SK-N-MC (cell line): ENCODE measurements around the gene ARPC5.

Experiments used
- EZH2 ChIP-seq: fragments of 200-600 bp; sonication (generic); IDR thresholded peaks from one replicate; pipeline ENCODE4 v1.6.1; 2017; ENCODE audit warnings: antibody characterized with exemption
- POLR2AphosphoS5 ChIP-seq: IDR thresholded peaks from 2 replicates; pipeline ENCODE4 v1.6.1; 2012; ENCODE audit warnings: mild to moderate bottlenecking, low read depth, low read length, borderline replicate concordance

GRCh38 chr1:183600136-183600535 lies 35.4 kb downstream of the ARPC5 start:
- TF ChIP-seq POLR2AphosphoS5 (no peak), EZH2 (no peak)
